Measurements from ENCODE around the gene CHSY1.

DNA sequence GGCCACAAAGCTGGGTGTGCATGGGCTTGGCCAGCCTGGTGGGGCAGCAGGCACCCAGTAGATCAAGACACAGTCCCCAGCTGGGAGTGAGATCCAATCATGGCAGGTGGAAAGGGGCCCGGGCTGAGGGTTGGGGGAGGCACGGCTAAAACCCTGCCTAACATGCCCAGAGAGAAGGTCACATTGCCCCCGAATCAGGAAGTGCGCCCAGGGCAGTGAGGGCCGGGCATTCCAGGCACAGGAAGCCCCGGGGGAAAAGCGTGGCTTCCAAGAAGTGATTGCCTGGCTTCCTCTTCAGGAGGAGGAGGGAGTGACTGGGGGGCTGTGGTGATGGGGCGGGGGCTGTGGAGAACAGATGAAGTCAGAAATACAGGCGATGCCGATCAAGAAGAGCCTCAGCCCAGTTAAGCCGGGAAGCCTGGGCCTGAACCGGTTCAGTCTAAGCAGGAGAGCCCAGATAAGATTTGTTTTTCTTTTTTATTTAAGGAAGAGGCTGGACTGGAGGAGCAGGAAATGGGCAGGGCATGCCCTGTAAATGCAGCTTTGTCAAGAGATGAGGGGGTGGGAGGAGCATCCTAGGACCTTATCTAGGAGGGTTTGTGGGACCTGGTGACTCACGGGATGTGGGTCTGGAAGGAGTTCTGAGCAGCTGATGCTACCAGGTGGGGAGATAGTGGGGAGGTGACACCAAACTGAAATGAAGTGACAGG is 83.9 kb downstream of the CHSY1 start:
- TF ChIP-seq, protein P1, sequence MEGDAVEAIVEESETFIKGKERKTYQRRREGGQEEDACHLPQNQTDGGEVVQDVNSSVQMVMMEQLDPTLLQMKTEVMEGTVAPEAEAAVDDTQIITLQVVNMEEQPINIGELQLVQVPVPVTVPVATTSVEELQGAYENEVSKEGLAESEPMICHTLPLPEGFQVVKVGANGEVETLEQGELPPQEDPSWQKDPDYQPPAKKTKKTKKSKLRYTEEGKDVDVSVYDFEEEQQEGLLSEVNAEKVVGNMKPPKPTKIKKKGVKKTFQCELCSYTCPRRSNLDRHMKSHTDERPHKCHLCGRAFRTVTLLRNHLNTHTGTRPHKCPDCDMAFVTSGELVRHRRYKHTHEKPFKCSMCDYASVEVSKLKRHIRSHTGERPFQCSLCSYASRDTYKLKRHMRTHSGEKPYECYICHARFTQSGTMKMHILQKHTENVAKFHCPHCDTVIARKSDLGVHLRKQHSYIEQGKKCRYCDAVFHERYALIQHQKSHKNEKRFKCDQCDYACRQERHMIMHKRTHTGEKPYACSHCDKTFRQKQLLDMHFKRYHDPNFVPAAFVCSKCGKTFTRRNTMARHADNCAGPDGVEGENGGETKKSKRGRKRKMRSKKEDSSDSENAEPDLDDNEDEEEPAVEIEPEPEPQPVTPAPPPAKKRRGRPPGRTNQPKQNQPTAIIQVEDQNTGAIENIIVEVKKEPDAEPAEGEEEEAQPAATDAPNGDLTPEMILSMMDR (IDR thresholded peaks at IDR 0.05), result no peak
- no peak for TF ChIP-seq POLR2A (IDR thresholded peaks at IDR 0.05)
